AG04449 (cell line): ENCODE measurements around the gene LPCAT2.

ENCODE experiments used
- CTCF ChIA-PET: fragments of 350-600 bp; formaldehyde crosslinking; extraction: SDS; loops from one replicate; lab custom pipeline; 2021; ENCODE audit warnings: antibody characterized with exemption; lab: Yijun Ruan, JAX
- POLR2A ChIA-PET: fragments of 400-600, 350-600 bp; formaldehyde crosslinking; extraction: SDS; loops from one replicate; lab custom pipeline; 2020; ENCODE audit warnings: antibody characterized with exemption, inconsistent platforms; lab: Yijun Ruan, JAX
- DNase-seq: peaks from one replicate; pipeline ENCODE4 v3.0.0-alpha.2; 2010; ENCODE audit warnings: low read depth, low spot score
- H3K4me3 ChIP-seq: 2 replicates; pipeline ENCODE4 v1.5.1; 2011; ENCODE audit warnings: low read depth, mild to moderate bottlenecking, control low read depth, low read length
- CTCF ChIP-seq: IDR thresholded peaks from one replicate; pipeline ENCODE4 v1.5.1; 2011; ENCODE audit warnings: mild to moderate bottlenecking, moderate library complexity, low read length, control low read depth, inconsistent platforms; ENCODE audit not compliant: insufficient read depth; ENCODE audit errors: missing control alignments

Gene LPCAT2

GRCh38 chr16:55508941-55509931 is at the start of gene LPCAT2:
LPCAT2 (plus strand) TSS chr16:55509072; CDS start chr16:55509182, 110 bp downstream.
- TF ChIP-seq CTCF = no peak
- H3K4me3 ChIP-seq = peak within 1 kb of the TSS; percentile 77
- DNase-seq = no peak
- ChIA-PET CTCF (interaction anchor here (0.6 to 2.2 kb wide), 6 partner anchors 8 to 192 kb away, joined by 3 to 9 read pairs (median 6); no protein-coding TSS in a partner anchor), POLR2A (interaction anchor here (0.5 to 1.7 kb wide), 5 partner anchors 9 to 45 kb away, joined by 3 to 19 read pairs (median 4); no protein-coding TSS in a partner anchor)

GRCh38 chr16:55462241-55462640 is 46.6 kb upstream of the LPCAT2 start:
- DNase-seq = no peak
- CTCF ChIA-PET = interaction anchor here (1.6 to 18.5 kb wide), 3 partner anchors 85 to 380 kb away, joined by 3 to 919 read pairs (median 232); no protein-coding TSS in a partner anchor
- TF ChIP-seq CTCF = no peak
- POLR2A ChIA-PET = no interaction called here
- H3K4me3 ChIP-seq = no peak overlapping the region

GRCh38 chr16:55464375-55464774 is 44.5 kb upstream of the LPCAT2 start:
- POLR2A ChIA-PET = interaction anchor here (0.6 kb wide), 1 partner anchor 1634 kb away, joined by 3 read pairs; no protein-coding TSS in a partner anchor
- TF ChIP-seq CTCF = no peak
- DNase-seq = no peak
- CTCF ChIA-PET = interaction anchor here (0.5 to 18.5 kb wide), 64 partner anchors 8 to 1691 kb away, joined by 3 to 919 read pairs (median 5); partner anchors contain the start of gene CAPNS2
- H3K4me3 ChIP-seq = no peak overlapping the region

GRCh38 chr16:55465077-55465896 is 43.6 kb upstream of the LPCAT2 start:
- ChIA-PET CTCF (interaction anchor here (0.5 to 18.5 kb wide), 75 partner anchors 9 to 1691 kb away, joined by 3 to 919 read pairs (median 4); partner anchors contain the start of gene CAPNS2), POLR2A (interaction anchor here (0.6 kb wide), 1 partner anchor 1635 kb away, joined by 3 read pairs; no protein-coding TSS in a partner anchor)
- peak; percentile 97 for TF ChIP-seq CTCF
- no peak overlapping the region for H3K4me3 ChIP-seq
- DNase-seq = no peak

- no peak overlapping the region for H3K4me3 ChIP-seq
- TF ChIP-seq CTCF = no peak
- ChIA-PET CTCF (interaction anchor here (0.8 to 18.5 kb wide), 25 partner anchors 10 to 853 kb away, joined by 3 to 919 read pairs (median 16); partner anchors contain the start of gene CAPNS2), POLR2A (no interaction called here)
- no peak for DNase-seq
Measured at GRCh38 chr16:55466209-55466608, 42.7 kb upstream of the LPCAT2 start.
